ENCODE data around the gene RNF32. TPM values are rescaled to one million over a fixed set of nuclear protein-coding genes. Genes with fewer than 3 reads are reported as not detected.

The RNF32 gene
- total and polyA plus RNA-seq, 10 donors = 0.28 to 2.8 (median 0.75) TPM; not detected in 1

DNA sequence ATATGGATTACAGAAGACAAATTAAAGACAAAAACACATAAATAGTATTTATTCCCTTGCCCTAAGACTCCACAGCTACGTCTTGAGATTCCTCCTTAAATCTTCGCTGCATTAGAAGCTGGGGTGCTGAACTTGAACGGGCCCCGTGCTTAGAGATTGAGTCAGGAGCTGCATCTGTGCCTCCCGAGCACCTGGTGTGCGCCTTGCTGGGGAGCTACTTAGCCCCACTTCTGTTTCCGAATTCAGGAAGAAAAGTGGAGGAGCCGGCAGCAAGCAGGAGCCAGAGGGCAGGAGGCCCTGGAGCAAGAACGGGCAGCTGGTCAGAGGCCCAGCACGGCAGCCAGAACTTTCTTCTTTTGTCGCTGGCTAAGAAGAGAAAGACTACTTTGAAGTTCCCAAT lies 30.4 kb upstream of the RNF32 start:
- Histone ChIP-seq H3K27ac (no peak overlapping the region), H3K27me3 (replicated peaks in 1 of 7) (peaks cover 0 to 48% (median 10%) of the 10 kb centered on the region in 7 donors)
- 88 to 92% (median 89%) methylated on average over 11 of the region's 11 CpGs for WGBS, 5 donors

DNA sequence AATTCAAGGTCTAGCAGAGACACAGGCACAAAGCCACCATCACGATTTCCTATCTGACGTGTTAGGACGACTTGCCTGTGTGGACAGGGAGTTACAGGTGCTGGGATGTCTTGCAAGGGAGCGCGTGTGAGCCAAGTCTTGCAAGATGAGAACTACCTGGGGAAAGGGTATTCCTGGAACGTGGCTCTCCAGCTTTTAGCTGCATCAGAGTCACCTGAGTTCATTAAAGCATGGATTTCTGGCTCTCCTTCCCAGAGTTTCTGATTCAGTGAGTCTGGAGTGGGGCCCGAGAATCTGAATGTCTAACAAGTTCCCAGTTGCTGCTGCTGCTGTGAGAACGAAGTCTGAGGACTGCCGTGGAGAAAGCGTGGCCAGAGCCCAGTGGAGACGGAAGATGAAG lies 30.0 kb upstream of the RNF32 start:
- WGBS, 5 donors = 74 to 87% (median 84%) methylated on average over 11 of the region's 11 CpGs
- Histone ChIP-seq H3K27ac (no peak overlapping the region), H3K27me3 (replicated peaks in 1 of 7) (peaks cover 0 to 49% (median 10%) of the 10 kb centered on the region in 7 donors)

More for the DNA sequence above, 30.4 kb upstream of the RNF32 start:
- intact Hi-C loops (cut with DNase I; ENCODE audit: low total_unique reads) = no loop called here
- Histone ChIP-seq H3K9me3 (no peaks in the 10 kb centered on the region), H3K36me3 (no peaks in the 10 kb centered on the region), H3K4me3 (no peak overlapping the region), H3K4me1 (peaks cover 0 to 17% (median 10%) of the 10 kb centered on the region in 6 donors)
- TF ChIP-seq CTCF (IDR thresholded peaks at IDR 0.05 in 8 of 11, conservative IDR thresholded peaks at IDR 0.05 in 3 of 11) (no peak), POLR2A (IDR thresholded peaks at IDR 0.05) (no peak), POLR2AphosphoS5 (IDR thresholded peaks at IDR 0.05) (no peak)
- no peak for DNase-seq

DNA sequence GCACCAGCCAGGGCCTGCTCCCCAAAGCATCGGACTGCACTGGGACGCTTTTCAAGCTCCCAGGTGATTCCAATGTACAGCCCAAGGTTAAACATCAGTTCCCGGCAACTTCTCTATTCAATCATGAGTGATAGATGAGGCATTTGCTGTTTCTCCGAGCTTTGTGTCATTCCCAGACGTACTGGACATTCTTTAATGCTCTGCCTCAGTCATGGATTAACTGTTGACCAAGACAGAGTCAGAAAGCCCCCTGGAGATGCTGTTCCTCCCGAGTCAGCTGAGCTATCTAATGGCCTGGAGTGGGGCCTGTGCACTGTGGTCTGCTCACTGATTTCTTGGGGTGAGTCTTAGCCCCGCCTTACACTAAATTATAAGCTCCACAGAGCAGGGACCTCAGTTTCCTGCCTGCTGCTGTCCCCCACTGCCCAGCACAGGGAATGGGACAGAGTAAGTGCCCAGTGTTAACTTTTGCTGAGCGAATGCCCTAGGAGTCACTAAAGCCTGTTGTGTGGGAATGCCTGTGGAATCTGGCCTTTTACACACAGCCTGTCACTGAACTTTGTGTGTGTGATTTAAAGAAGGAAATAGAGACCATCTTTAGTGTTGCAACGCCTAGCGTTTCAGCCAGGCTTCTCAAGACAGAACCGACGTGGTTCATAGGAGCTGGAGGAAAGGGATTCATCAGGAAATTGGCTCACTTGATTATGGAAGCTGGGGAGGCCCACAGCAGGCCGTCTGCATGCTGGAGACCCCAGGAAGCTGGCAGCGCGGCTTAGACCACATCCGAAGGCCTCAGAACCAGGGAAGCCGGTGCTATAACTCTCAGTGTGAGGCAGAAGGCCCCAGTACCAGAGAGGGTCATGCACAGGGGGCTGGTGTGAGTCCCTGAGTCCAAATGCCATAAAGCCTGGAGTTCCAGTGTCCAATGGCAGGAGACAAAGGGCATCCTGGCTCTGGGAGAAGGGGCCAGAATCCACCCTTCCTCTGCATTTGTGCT lies 29.3 kb upstream of the RNF32 start:
- intact Hi-C loops (cut with DNase I; ENCODE audit: low total_unique reads) = no loop called here
- peaks cover 0 to 53% (median 14%) of the 10 kb centered on the region in 7 donors for H3K27me3 ChIP-seq (replicated peaks in 1 of 7)
- peaks cover 0 to 19% (median 10%) of the 10 kb centered on the region in 6 donors for H3K4me1 ChIP-seq
- TF ChIP-seq CTCF (IDR thresholded peaks at IDR 0.05 in 8 of 11, conservative IDR thresholded peaks at IDR 0.05 in 3 of 11) = no peak
- TF ChIP-seq POLR2A (IDR thresholded peaks at IDR 0.05) = no peak
- no peak for TF ChIP-seq POLR2AphosphoS5 (IDR thresholded peaks at IDR 0.05)
- H3K36me3 ChIP-seq = no peaks in the 10 kb centered on the region
- no peak for DNase-seq
- H3K9me3 ChIP-seq = no peaks in the 10 kb centered on the region
- H3K27ac ChIP-seq = no peak overlapping the region
- WGBS, 5 donors = 74 to 80% (median 78%) methylated on average over 17 of the region's 17 CpGs
- H3K4me3 ChIP-seq = no peak overlapping the region

More for the DNA sequence above, 30.0 kb upstream of the RNF32 start:
- intact Hi-C loops (cut with DNase I; ENCODE audit: low total_unique reads) = no loop called here
- Histone ChIP-seq H3K4me1 (peaks cover 0 to 17% (median 10%) of the 10 kb centered on the region in 6 donors), H3K36me3 (no peaks in the 10 kb centered on the region), H3K4me3 (no peak overlapping the region), H3K9me3 (no peaks in the 10 kb centered on the region)
- TF ChIP-seq POLR2A (IDR thresholded peaks at IDR 0.05) (no peak), POLR2AphosphoS5 (IDR thresholded peaks at IDR 0.05) (no peak), CTCF (IDR thresholded peaks at IDR 0.05 in 8 of 11, conservative IDR thresholded peaks at IDR 0.05 in 3 of 11) (no peak)
- no peak for DNase-seq

GRCh38 chr7:156612930-156613329 lies 27.6 kb upstream of the RNF32 start:
- Histone ChIP-seq H3K4me3 (no peak overlapping the region), H3K27me3 (replicated peaks in 1 of 7) (peaks cover 0 to 54% (median 22%) of the 10 kb centered on the region in 7 donors), H3K9me3 (no peaks in the 10 kb centered on the region), H3K36me3 (no peaks in the 10 kb centered on the region), H3K4me1 (peaks cover 0 to 18% (median 6%) of the 10 kb centered on the region in 6 donors), H3K27ac (no peak overlapping the region)
- TF ChIP-seq POLR2A (IDR thresholded peaks at IDR 0.05) = no peak
- peak in 1 of 3 donors; percentile 14 for TF ChIP-seq POLR2AphosphoS5 (IDR thresholded peaks at IDR 0.05)
- WGBS, 5 donors = 35 to 62% (median 58%) methylated on average over 10 of the region's 10 CpGs
- DNase-seq = no peak
- intact Hi-C loops (cut with DNase I; ENCODE audit: low total_unique reads) = no loop called here
